Activated gamma-delta T cell treated with anti-CD3 and anti-CD28 coated beads, Interleukin-2, amount 50 U/mL, for 16 hours (primary cell): ENCODE data around the gene TMEM51.

Source experiments
- DNase-seq: peaks from one replicate; pipeline ENCODE4 v3.0.0-alpha.2; 2020; ENCODE audit warnings: low read depth

The TMEM51 gene, protein sequence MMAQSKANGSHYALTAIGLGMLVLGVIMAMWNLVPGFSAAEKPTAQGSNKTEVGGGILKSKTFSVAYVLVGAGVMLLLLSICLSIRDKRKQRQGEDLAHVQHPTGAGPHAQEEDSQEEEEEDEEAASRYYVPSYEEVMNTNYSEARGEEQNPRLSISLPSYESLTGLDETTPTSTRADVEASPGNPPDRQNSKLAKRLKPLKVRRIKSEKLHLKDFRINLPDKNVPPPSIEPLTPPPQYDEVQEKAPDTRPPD

DNA sequence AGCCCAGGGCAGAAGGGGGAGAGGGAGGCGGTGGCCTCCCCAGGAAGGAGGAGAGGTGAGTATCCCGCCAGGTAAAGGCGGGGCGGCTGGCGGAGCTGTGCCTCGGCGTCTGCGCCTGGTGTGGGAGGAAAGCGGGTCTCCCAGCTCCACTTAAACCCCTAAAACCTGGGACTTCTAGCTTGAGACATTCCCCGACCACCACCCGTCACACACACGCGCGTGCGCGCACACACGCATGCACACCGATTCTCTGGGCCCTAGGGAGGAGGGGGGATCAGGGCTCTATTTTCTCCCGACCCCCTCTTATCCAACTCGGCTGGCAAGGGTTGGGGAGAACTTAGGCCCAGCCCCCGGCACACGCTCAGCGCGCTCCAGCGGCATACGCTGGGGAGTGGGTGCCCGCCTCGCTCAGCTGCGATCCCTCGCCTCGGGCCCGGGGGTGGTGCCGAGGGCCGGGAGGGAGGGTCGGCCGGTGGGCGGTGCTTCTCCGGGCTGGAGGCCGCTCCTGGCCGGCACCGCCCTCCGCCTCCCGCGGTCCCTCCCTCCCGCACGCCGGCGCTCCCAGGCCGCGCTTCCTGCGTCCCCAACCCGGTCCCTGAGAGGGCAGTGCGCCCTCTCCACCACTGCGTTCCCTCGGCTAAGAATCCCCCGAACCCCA, at the start of gene TMEM51:
TSS of gene TMEM51 (plus strand) at position 564 of the 658 bp plus-strand sequence. CDS start 61,341 bp downstream, outside the sequence.
- DNase-seq, result no peak

DNA sequence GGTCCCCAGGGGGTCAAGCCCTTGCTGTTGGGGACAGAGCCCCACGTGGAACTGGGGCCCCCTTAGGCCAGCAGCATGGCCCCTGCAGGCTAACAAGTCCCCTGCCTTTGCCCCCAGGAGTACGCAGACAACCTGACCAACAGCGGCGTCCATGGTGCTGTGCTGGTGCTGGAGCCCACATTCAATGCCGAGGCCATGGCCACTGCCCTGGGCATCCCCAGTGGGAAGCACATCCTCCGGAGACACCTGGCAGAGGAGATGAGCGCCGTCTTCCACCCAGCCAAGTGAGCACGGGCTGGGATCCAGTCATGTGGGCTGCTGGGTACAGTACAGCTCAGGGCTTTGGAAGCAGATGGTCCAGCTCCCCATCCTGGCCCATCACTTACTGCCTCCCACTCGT, 49.6 kb upstream of the TMEM51 start:
- no peak for DNase-seq

DNA sequence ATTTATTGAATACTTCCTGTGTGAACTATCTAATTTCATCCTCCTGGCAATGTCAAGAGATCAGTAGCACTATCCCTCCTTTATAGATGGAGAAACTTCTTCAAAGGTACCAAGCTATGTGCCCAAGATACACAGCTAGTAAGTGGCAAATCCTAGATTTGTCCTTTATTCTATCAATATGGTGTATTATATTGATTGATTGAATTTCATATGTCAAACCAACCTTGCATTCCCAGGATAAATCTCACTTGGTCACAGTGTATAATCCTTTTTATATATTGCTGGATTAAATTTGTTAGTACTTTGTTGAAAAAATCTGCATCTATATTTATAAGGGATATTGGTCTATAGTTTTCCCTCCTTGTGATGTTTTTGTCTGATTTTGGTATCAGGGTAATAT, 48.8 kb upstream of the TMEM51 start:
- no peak for DNase-seq

DNA sequence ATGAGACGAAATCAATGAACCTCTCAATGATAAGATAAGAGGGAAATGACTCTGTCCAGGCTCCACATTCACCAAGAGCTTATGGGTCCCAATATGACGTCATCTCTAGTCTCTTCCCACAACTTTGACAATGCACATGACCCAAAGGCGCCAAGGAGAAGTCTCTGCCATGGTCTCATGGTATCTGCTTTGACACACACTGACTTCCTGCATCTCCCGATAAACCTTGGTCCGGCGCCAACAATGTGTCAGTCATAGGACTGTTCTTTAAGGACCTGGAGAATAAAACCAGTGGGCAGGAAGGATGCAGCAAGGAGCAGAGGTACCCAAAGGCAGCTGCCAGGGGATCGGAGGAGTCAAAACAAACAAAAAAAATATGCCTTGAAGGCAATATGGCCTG, 46.9 kb upstream of the TMEM51 start:
- no peak for DNase-seq

DNA sequence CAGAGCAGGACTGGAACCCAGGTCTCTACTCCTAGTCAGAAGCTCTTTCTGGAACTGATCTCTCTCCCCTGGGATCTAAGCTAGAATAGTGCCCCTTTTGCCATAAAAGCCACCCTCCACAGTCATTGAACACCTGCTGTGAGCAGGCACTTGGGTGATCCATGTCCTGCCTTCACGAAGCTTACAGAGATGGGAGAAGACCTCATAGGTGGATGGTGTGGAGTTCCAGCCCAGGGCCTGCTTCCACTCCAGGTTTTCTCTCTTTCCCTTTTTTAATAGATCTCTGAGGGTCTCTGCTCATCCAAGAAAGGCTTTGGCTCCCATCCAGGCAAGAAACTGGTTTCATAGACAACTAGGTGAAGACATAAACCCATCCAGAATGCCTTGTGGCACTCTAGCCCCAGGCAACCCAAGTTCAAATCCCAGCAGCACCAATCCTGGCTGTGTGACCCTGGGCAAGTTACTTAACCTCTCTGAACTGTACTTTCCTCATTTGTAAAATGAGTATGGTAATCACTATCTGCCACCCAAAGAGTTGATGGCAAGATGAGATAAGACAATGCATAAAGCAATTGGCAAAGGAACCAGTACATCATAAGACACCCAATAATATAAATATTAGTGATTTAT, 46.4 kb upstream of the TMEM51 start:
- no peak for DNase-seq

DNA sequence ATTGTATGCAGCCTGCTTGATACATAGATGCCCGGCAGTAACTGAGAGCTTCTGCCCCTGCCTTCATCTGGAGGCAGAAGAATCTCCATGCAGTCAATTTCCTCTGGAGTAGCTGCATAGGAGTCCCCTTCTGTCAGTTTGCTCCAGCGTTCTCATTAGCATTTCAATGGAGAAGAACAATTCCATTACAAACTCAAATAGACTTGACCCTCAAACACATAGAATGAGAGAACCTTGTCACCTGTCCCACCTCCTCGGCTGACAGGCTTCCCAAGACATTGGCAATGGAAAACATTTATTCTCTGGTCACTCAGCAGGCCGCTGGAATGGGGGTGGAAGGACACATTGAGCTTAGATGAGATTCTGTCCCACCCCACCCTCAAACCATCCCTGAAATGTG, 45.6 kb upstream of the TMEM51 start:
- no peak for DNase-seq

DNA sequence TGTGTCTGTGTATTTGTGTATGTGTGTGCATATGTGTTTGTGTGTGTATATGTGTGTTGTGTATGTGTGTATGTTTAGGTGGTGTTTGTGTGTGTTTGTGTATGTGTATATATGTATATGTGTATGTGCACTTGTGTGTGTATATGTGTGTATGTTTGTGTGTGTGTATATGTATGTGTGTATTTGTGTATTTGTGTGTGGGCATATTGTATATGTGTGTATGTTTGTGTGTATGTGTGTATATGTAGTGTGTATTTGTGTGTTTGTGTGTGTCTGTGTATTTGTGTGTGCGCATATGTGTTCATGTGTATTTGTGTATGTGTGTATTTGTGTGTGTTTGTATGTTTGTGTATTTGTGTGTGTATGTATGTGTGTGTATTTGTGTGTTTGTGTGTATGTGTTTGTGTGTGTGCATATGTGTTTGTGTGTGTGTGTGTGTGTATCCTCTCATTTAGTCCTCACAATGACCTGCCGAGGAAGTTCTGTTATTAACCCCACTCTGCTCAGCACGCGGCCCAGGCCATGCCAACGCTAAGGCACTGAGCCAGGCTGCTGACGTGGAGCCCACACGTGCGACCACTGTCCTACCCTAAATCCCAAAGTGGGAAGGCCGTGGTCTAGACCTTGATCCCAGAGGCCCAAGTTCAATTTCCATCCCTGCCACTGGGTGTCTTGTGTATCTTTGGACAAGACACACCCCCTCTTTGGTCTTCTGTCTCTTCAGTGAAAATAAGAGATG, 43.2 kb upstream of the TMEM51 start:
- no peak for DNase-seq

DNA sequence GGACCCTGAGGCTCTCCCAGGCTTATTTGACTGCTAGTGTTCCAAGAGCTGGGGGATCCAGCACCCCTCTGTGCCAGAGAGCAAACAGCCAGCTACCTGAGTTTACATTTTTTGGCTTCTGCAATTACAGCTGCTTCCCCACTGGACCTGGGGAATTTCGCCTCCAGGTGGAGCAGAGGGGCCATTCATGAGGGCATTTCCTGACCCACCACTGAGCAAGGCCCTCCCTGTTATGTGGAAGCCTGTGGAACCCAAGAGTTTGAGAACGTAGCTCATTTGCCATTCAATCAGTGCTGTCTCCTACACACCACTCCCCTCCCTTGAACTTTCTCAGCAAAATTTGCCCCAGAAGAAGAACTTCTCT, 42.7 kb upstream of the TMEM51 start:
- DNase-seq, result no peak

DNA sequence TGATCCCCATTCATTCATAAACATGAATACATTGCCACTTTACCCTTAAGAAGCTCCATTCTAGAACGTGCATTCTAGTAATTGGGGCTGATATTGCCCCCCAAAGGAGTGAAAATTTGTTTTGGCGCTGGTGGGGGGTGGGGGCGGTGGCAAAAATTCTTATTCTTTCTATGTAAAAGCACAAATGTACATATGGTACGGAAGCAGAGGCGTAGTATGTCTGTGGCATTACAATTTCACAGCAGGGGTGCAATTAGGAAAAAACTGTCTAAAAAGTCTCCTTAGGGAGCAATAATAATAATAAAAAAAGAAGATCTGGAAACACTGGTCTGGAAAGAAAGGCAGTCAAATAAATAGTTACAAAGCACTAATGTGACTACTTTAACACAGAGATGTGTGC, 40.4 kb upstream of the TMEM51 start:
- DNase-seq, result no peak

DNA sequence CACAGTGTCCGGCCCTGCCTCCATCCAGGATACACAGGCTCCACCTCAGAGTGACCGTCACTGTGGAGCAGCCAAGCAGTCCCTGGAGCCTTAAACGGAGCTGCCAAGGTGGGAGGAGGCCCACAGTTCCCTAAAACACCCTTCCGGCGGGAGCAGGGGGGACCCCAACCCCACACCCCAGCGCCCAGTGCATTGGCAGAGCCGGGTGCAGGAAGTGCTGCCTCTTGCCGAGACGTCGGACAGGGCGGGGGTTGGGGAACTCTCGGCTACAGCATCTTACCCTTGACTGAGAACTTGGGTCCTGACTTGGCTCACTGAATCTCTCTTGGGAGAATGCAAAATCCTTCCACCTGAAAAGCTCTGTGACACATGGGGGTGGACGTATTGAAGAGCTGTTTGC, 38.7 kb upstream of the TMEM51 start:
- no peak for DNase-seq

DNA sequence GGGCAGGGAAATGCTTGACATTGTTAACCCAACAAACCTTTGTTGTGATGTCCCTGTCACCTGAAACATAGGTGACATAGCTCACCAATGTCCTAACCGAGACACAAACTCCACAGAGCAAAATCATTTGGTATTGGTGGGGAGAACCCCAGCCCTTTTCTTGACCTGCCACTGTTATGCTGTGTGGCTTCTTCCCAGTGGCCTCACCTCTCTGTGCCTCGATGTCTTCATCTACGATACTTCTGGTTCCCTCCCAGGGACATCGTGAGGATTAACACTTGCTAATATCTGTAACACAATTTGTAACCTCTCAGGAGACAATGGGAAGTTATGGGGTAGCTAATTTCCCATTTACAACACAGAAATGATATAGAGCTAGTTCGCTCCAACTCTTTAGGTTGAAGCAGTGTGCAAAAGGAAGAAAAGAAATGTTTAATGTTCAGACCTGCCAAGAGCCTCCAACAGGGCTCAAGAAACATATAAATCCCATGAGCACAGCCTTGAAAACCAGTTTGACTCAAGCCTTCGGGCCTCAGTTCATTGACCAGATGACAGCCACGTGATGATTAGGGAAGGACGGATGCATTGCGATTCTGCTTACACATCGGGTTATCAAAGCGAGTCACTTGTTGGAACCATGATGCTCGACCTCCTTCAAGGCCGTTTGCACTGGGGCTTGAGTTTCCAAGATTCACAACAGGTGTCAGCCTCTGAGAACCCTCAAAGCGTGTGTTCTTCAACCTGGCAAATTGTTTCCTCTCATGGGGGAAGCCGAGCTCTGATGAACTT, 37.8 kb upstream of the TMEM51 start:
- no peak for DNase-seq

DNA sequence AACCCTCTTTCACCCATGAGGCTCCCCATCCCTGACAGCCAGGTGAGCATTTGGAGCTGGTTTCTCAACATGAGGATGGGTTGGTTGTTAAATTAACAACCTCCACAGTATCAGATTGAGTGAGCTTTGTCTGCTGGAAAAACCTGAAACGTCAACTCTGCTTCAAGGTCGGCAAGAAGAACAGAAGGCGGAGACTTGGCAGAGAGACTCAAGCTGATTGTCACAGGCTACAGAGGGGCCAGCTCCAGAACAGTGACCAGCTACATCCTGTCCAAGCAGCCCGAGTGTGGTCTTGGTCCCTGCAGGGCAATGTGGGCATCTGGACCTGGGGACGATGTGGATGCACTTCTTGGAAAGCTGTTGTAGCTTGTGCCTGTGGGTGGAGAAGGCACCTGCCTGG, 36.6 kb upstream of the TMEM51 start:
- no peak for DNase-seq

DNA sequence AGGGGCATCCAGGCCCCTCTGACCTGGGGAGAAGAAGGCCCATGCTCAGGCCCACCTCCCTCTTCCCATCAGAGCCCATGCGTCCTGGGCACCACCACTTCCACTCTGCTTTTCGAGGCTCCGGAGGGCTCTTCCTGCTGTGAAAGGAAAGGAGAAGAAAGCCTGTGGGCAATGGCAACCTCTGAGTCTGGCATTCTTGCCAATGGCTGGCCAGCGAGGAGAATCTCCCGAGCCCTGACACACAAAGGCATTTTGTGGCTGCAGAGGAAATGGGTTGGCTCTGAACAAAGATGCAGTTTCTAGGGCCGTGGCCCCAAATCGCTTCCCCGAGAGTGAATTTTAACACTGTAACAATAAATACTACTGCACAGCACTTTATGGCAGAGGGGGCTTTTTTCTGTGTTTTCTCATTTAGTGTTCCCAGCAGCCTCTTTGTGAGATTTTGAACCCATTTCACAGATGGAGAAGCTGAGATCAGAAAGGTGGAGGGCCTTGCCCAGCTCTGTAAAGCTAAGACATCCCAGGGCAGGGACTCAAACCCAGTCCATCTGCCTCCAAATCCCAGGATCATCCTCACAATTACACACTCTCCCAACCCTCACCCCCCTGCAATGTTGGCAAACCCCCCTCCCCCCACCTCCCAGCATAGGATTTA, 35.7 kb upstream of the TMEM51 start:
- DNase-seq, result no peak

DNA sequence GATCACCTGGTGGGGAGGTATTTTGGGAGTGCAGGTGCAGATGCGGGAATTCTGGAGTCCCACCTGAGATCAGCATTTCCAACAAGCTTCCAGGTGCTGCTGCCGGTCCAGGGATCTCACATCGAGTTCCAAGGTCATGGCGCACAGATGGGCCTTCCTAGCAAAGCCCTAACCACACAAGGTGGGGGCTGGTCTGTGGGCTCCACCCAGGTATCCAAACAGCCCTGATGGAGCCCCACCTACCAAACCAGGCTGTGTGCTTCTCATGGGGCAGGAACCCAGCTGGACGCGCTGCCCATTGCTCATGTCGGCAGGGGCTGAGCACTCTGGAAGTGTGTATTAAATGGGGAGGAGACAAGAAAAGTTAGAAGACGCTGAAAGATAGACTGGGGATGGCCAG, 35.0 kb upstream of the TMEM51 start:
- DNase-seq, result no peak

DNA sequence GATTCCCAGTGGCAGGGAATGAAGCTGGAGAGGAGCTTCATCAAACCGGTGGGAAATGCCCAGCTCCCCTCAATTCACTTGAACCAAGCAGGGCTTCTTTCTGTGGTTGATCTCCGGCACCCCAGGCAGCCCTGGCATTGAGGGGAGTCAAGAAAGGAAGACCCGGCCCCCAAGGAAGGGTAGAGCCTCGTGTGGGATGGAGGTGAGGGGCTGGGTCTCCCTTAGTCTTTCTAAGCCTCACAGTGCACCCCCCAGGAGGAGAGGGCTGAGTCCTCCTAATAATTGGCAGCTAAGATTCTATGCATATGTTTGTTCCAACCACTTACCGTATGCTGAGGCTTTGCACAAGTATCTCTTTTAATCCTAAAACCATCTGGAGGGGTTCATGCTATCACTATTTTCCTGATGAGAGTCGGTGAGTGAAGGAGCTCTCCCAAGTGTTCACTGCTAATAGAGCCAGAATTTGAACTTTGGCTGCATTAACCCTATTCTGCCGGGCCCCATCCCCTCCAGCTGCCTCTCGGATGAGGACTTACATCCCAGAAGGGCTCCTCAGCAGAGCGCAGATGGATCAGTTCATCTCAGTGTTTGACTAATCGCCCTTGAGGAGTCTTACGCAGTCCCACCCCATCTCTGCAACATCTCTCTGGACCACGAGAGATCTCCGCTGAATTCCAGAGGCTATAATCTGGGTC, 33.1 kb upstream of the TMEM51 start:
- no peak for DNase-seq

DNA sequence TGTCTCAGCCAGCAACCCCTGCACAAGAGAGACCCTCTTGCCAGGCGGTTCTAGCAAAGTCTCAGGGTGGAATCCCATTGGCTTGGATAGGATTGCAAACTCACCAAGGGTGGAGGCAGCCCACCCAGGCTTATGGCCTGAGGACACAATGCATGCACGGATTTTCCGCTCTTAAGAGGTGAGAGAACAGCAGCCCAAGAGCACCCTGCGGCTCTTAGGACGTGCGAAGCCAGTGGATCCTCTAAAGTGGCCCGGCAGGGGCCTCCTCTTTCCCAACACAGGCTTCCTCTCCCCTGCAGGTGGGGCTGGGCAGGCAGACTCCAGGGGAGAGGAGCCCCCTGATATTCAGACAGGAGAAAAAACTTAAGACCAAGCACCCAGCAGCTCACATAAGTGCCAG, 31.2 kb upstream of the TMEM51 start:
- no peak for DNase-seq

DNA sequence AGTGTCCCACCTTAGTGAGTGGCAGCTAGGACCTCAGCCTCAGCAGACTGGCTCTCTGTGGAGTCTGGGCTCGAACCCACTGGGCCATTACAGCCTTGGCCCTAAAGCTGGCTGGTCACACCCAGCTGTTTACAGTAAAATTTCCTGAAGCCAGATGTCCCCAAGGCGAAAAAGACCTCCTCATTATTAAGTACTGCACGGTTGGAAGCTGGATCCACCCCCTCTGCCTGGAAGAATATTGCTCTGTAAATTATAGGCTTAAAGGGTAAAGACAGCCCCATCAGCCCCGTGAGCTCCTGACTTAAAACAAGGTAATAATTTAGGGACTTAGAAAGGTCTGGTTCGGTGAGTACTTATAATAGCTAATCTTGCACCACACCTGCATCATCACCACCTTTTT, 30.3 kb upstream of the TMEM51 start:
- no peak for DNase-seq

DNA sequence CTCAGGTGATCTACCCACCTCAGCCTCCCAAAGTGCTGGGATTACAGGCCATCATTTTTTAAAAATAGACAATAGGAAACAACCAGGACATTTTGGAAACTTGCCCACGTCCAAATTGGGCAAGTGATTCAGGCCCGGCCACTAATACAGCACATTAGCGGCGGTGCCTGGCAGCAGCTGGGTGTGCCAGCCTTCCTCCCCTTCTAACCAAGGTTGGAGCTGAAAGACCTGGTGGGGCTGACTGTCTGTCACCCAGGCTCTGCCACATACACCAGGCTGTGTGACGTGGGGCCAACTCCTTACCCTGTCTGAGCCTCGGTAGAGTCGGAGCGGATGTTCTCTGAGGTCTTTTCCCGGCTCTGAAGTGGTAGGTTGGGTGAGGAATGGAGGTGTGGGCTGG, 29.6 kb upstream of the TMEM51 start:
- DNase-seq, result no peak

DNA sequence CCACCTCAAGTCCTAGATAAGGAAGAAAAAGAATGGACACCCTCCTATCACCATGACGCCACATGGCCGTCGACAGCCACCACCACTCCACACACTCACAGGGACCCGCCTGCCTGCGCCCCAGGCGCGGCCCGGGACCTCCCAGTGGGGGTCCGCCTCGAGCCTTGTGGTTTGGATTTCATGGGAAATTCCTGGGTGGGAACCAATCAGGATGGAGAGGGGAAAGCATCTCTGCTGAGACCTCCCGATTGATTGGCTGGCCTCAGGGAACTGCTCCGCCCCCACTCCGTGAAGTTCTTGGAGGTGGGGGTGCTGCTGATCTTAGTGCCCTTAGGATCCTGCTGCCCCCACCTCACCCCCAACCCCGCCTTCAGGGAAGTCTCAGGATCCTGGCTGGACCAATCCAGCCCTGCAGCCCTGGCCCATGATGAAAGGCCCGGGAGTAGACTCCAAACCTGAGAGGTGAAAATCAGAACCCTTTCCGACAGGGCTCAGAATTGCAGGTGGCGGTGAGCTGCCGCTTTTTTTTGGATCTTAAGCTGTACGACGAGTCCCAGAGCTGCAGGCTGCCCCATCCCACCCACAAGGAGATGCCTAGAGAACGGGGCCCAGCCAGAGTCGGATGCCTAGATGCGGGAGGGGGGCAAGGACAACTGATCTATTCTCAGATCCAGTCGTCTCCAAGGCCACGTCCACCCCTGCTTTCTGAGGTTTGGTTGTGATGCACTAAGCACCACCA, 29.0 kb upstream of the TMEM51 start:
- no peak for DNase-seq

DNA sequence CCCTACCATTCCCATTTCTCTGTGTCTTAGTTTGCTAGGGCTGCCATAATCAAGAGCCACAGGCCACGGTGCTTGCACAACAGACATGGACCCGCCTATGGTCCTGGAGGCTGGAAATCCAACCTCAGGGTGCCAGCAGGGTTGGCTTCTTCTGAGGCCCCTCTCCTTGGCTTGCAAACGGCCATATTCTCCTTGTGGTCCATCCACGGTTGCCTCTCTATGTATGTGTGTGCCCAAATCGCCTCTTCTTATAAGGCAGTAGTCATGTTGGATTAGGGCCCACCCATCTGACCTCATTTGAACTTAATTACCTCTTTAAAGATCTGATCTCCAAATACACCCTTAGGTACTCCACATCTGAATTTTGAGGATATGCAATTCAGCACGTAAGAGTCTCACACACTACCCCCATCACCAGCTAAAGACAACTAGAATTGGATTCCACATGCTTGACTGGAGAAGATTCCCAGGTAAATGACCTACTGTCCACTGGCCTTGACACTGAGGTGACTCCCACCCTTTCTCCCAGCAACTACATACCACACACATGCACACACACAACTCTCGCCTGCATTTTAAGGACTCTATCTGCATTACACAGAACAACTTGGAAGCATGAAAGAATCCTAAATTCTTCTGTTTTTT, 28.3 kb upstream of the TMEM51 start:
- DNase-seq, result no peak
